Measurements from ENCODE around the gene HSD17B8.

HSD17B8 gene

DNA sequence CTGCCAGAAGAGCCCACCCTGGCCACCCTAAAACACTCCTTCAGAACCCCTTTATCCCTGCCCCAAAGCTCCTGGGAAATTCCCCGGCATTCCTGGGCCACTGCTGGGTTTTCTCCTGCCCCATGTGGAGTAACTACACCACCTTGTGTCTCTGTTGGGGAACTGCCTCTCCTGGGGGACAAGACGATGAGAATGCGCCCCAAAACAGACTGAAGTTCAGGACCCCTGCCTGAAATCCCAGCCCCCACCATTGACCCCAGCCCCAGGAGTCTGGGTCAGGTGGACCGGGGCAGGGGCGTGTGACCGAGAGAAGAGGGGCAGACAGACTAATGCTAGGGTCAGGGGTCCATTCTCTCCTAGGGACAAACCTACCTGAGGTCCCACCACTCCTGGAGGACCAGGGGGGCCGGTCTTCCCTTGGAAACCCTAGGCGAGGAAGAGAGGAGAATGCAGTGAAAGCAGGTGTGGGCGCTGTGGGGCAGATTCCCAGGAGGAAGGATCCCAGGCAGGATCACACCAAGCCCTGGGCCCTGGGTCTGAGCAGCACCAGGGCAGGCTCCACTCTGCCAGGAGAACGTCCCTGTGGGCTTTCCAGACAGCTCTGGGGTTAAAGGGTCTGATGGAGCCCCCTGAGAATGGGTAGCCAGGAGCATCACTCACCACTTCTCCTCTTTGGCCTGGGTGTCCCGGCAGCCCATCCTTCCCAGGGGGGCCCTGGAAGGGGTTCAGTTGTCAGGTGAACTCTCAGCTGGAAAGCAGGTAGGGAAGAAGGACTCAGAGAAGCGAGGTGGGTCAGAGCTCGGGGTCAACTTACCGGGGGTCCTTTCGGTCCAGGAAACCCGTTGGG, 31.5 kb upstream of the HSD17B8 start:
- Histone ChIP-seq H3K4me2 (ENCODE audit: low read length) (peak overlapping the region; percentile 32), H3K4me1 (ENCODE audit: low read length) (peaks cover 17% of the 10 kb centered on the region), H3K36me3 (replicated peaks; ENCODE audit: low read depth, low read length) (no peaks in the 10 kb centered on the region), H3K9ac (ENCODE audit: low read length) (no peak overlapping the region), H3K79me2 (ENCODE audit: low read length) (no peaks in the 10 kb centered on the region), H3K9me3 (ENCODE audit: insufficient read depth, low read length) (no peaks in the 10 kb centered on the region), H2AFZ (ENCODE audit: low read depth, low read length) (peak overlapping the region; percentile 74; the same call in 1 of the 2 replicates), H3K4me3 (ENCODE audit: low read length) (0 out of 2 replicates have a peak overlapping the region, but pooled peaks have one; percentile 21), H3K27ac (ENCODE audit: low read length) (no peak overlapping the region), H3K27me3 (ENCODE audit: low read depth, low read length) (no peaks in the 10 kb centered on the region), H4K20me1 (ENCODE audit: insufficient read depth, low read length) (no peaks in the 10 kb centered on the region)
- TF ChIP-seq EZH2phosphoT487 (IDR thresholded peaks at IDR 0.05; ENCODE audit: low read depth) = no peak
- TF ChIP-seq, protein P1, sequence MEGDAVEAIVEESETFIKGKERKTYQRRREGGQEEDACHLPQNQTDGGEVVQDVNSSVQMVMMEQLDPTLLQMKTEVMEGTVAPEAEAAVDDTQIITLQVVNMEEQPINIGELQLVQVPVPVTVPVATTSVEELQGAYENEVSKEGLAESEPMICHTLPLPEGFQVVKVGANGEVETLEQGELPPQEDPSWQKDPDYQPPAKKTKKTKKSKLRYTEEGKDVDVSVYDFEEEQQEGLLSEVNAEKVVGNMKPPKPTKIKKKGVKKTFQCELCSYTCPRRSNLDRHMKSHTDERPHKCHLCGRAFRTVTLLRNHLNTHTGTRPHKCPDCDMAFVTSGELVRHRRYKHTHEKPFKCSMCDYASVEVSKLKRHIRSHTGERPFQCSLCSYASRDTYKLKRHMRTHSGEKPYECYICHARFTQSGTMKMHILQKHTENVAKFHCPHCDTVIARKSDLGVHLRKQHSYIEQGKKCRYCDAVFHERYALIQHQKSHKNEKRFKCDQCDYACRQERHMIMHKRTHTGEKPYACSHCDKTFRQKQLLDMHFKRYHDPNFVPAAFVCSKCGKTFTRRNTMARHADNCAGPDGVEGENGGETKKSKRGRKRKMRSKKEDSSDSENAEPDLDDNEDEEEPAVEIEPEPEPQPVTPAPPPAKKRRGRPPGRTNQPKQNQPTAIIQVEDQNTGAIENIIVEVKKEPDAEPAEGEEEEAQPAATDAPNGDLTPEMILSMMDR (IDR thresholded peaks at IDR 0.05; ENCODE audit: low read depth, low read length) = peak; percentile 61

DNA sequence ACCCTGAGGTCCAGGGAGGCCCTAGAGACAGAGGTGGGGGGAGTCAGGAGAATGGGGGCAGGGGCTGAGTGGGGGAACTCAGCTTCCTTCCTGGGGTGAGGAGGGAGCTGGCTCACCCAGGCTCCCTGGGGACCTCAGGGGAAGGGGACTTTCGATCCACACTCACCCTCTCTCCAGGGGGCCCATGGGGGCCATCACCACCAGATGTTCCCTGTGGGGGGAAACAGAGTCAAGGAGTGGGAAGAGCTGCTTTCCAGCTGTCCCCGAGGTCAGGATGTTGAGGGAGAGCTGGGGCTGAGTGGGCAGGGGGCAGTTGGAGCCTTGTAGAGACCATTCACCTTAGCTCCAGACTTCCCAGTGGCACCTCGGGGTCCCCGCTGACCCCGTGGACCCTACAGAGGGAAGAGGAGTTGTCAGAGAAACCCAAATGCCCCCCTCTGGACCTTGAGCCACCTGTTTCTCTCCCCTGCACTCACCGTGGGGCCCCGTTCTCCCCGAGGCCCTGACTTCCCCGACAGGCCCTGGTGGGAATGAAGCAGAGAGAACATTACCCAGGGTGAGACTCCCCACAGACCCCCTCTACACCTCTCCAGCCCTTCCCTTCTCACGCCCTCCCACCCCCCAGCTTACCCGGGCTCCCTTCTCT, 30.8 kb upstream of the HSD17B8 start:
- H3K79me2 ChIP-seq (ENCODE audit: low read length) = no peaks in the 10 kb centered on the region
- peaks cover 17% of the 10 kb centered on the region for H3K4me1 ChIP-seq (ENCODE audit: low read length)
- H4K20me1 ChIP-seq (ENCODE audit: insufficient read depth, low read length) = no peaks in the 10 kb centered on the region

DNA sequence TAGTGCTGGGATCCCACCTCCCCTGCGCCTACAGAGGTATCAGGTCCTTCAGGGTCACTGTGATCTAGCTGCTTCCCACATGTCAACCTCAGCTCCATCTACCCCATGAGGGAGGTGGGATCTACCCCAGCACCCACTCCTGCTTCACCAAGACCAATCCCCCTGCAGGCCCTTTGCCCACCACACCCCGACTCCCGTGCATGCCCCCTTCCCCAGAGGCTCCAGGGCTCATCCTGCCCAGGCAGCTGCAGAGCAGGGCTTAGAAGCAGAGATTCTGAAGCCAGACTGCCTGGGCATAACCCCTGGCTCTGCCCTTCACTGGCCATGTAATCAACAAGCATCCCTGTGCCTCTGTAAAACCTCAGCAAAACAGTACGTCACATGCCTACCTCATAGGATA, 29.7 kb upstream of the HSD17B8 start:
- no peak overlapping the region for H2AFZ ChIP-seq (ENCODE audit: low read depth, low read length)
- no peaks in the 10 kb centered on the region for H3K9me3 ChIP-seq (ENCODE audit: insufficient read depth, low read length)
- H3K4me1 ChIP-seq (ENCODE audit: low read length) = peaks cover 12% of the 10 kb centered on the region
- H3K27me3 ChIP-seq (ENCODE audit: low read depth, low read length) = no peaks in the 10 kb centered on the region
- H3K9ac ChIP-seq (ENCODE audit: low read length) = no peak overlapping the region
- H3K27ac ChIP-seq (ENCODE audit: low read length) = no peak overlapping the region
- H3K36me3 ChIP-seq (replicated peaks; ENCODE audit: low read depth, low read length) = no peaks in the 10 kb centered on the region
- no peak overlapping the region for H3K4me3 ChIP-seq (ENCODE audit: low read length)
- TF ChIP-seq, protein P1 (IDR thresholded peaks at IDR 0.05; ENCODE audit: low read depth, low read length) = no peak
- no peak for TF ChIP-seq EZH2phosphoT487 (IDR thresholded peaks at IDR 0.05; ENCODE audit: low read depth)
- no peaks in the 10 kb centered on the region for H3K79me2 ChIP-seq (ENCODE audit: low read length)
- no peak overlapping the region for H3K4me2 ChIP-seq (ENCODE audit: low read length)
- H4K20me1 ChIP-seq (ENCODE audit: insufficient read depth, low read length) = no peaks in the 10 kb centered on the region

More for the DNA sequence above, 30.8 kb upstream of the HSD17B8 start:
- Histone ChIP-seq H3K4me2 (ENCODE audit: low read length) (no peak overlapping the region), H3K27ac (ENCODE audit: low read length) (no peak overlapping the region), H2AFZ (ENCODE audit: low read depth, low read length) (no peak overlapping the region), H3K27me3 (ENCODE audit: low read depth, low read length) (no peaks in the 10 kb centered on the region), H3K4me3 (ENCODE audit: low read length) (no peak overlapping the region), H3K36me3 (replicated peaks; ENCODE audit: low read depth, low read length) (no peaks in the 10 kb centered on the region), H3K9ac (ENCODE audit: low read length) (no peak overlapping the region), H3K9me3 (ENCODE audit: insufficient read depth, low read length) (no peaks in the 10 kb centered on the region)
- TF ChIP-seq, protein P1 (IDR thresholded peaks at IDR 0.05; ENCODE audit: low read depth, low read length) = no peak
- TF ChIP-seq EZH2phosphoT487 (IDR thresholded peaks at IDR 0.05; ENCODE audit: low read depth) = no peak

DNA sequence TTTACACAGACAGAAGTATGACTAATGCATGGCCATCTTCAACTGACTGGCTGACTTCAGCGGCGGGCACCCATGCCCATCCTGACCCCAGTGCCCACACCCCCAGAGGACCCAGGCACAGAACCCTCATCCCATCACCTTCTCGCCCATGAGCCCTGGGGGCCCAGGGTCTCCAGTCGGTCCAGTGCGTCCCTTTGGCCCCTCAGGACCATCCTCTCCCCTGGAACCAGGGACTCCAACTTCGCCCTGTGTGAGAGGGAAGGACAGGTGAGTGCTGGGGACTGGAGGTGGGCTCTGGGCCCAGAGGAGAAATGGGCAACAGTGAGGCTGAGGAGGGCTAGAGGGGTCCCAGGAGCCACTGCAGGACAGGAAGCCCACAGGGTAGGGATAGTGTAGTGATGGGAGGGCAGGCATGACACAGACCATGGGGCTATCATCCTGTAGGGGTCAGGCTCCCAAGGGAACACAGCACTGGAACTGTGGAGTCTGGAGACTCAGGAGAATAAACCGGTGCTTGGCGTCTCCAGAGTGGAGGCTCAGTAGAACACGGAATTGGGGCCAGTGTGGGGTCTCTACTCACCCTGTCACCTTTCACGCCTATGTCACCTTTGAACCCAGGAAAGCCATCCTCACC, 28.9 kb upstream of the HSD17B8 start:
- Histone ChIP-seq H3K79me2 (ENCODE audit: low read length) (no peaks in the 10 kb centered on the region), H3K27me3 (ENCODE audit: low read depth, low read length) (no peaks in the 10 kb centered on the region), H3K4me3 (ENCODE audit: low read length) (no peak overlapping the region), H3K4me2 (ENCODE audit: low read length) (no peak overlapping the region), H3K9ac (ENCODE audit: low read length) (no peak overlapping the region), H3K36me3 (replicated peaks; ENCODE audit: low read depth, low read length) (no peaks in the 10 kb centered on the region), H3K4me1 (ENCODE audit: low read length) (peaks cover 4% of the 10 kb centered on the region), H3K9me3 (ENCODE audit: insufficient read depth, low read length) (no peaks in the 10 kb centered on the region), H4K20me1 (ENCODE audit: insufficient read depth, low read length) (no peaks in the 10 kb centered on the region), H3K27ac (ENCODE audit: low read length) (no peak overlapping the region), H2AFZ (ENCODE audit: low read depth, low read length) (no peak overlapping the region)
- no peak for TF ChIP-seq EZH2phosphoT487 (IDR thresholded peaks at IDR 0.05; ENCODE audit: low read depth)
- TF ChIP-seq, protein P1 (IDR thresholded peaks at IDR 0.05; ENCODE audit: low read depth, low read length) = no peak
